Stimulated activated CD4-positive, alpha-beta T cell treated with anti-CD3 and anti-CD28 coated beads, TNF-alpha, amount 100 ng/mL, for 48 hours (primary cell): ENCODE data around the gene TMEM11.
"Not testable (repeated sequence)": the region's sequence is repeated elsewhere in the genome, so short reads cannot be mapped to it uniquely, and the experiment has no call there.

Source experiments
- DNase-seq, 3 donors: peaks; one replicate each; pipeline ENCODE4 v3.0.0-alpha.2; 2020; ENCODE audit warnings: low read depth in 3 of 3

TMEM11 gene

GRCh38 chr17:21211825-21212479 lies 2.0 kb downstream of the TMEM11 start:
- DNase-seq: no peak

GRCh38 chr17:21210411-21211076 lies 3.4 kb downstream of the TMEM11 start:
- no peak for DNase-seq

- DNase-seq: no peak
These were observed 4.3 kb downstream of the TMEM11 start for GRCh38 chr17:21209511-21210175.

GRCh38 chr17:21208352-21208751 lies 5.6 kb downstream of the TMEM11 start:
- no peak for DNase-seq

- DNase-seq: no peak
These were observed 9.0 kb downstream of the TMEM11 start for GRCh38 chr17:21204935-21205334.

GRCh38 chr17:21202512-21202911 lies 11.4 kb downstream of the TMEM11 start:
- no peak for DNase-seq

- no peak for DNase-seq
These were observed 12.1 kb downstream of the TMEM11 start for GRCh38 chr17:21201874-21202273.

GRCh38 chr17:21201298-21201595 lies 12.7 kb downstream of the TMEM11 start:
- DNase-seq: no peak

- DNase-seq: no peak
These were observed 13.2 kb downstream of the TMEM11 start for GRCh38 chr17:21200590-21201297.

GRCh38 chr17:21199856-21200255 lies 14.1 kb downstream of the TMEM11 start:
- no peak for DNase-seq

GRCh38 chr17:21199311-21199710 lies 14.7 kb downstream of the TMEM11 start:
- DNase-seq: no peak

GRCh38 chr17:21198411-21198810 lies 15.6 kb downstream of the TMEM11 start:
- no peak for DNase-seq

- no peak for DNase-seq
These were observed 17.8 kb downstream of the TMEM11 start for GRCh38 chr17:21196126-21196525.

GRCh38 chr17:21194703-21195102 lies 19.3 kb downstream of the TMEM11 start:
- DNase-seq: no peak

GRCh38 chr17:21194226-21194625 lies 19.7 kb downstream of the TMEM11 start:
- DNase-seq: no peak

GRCh38 chr17:21193031-21193430 lies 20.9 kb downstream of the TMEM11 start:
- no peak for DNase-seq

GRCh38 chr17:21192414-21192813 lies 21.5 kb downstream of the TMEM11 start:
- not testable (repeated sequence) for DNase-seq

- DNase-seq: no peak
These were observed 22.3 kb downstream of the TMEM11 start for GRCh38 chr17:21191698-21192097.

- DNase-seq: no peak
These were observed 23.9 kb downstream of the TMEM11 start for GRCh38 chr17:21190078-21190477.

- DNase-seq: no peak
These were observed 24.6 kb downstream of the TMEM11 start for GRCh38 chr17:21189361-21189760.

- no peak for DNase-seq
These were observed 27.4 kb downstream of the TMEM11 start for GRCh38 chr17:21186399-21187187.

- no peak for DNase-seq
These were observed 28.9 kb downstream of the TMEM11 start for GRCh38 chr17:21185061-21185460.
